ENCODE results near the gene ZEB1.

ZEB1 gene

GRCh38 chr10:31318854-31319601, at the start of gene ZEB1:
Gene ZEB1 (plus strand): TSS chr10:31319216. CDS start chr10:31319235, 19 bp downstream.
- FAIRE-seq, result no peak

GRCh38 chr10:31270954-31271353, 48.1 kb upstream of the ZEB1 start:
- no peak for FAIRE-seq

- FAIRE-seq, result no peak
Measured at GRCh38 chr10:31272841-31273240, 46.2 kb upstream of the ZEB1 start.

GRCh38 chr10:31273789-31274188, 45.2 kb upstream of the ZEB1 start:
- FAIRE-seq, result no peak

- FAIRE-seq, result no peak
Measured at GRCh38 chr10:31274310-31274709, 44.7 kb upstream of the ZEB1 start.

- no peak for FAIRE-seq
Measured at GRCh38 chr10:31278279-31278941, 40.6 kb upstream of the ZEB1 start.

- FAIRE-seq, result peak; percentile 72
Measured at GRCh38 chr10:31280972-31281371, 38.0 kb upstream of the ZEB1 start.

- no peak for FAIRE-seq
Measured at GRCh38 chr10:31288001-31288400, 31.0 kb upstream of the ZEB1 start.

GRCh38 chr10:31288962-31289361, 30.1 kb upstream of the ZEB1 start:
- no peak for FAIRE-seq

- FAIRE-seq, result no peak
Measured at GRCh38 chr10:31290386-31290785, 28.6 kb upstream of the ZEB1 start.

GRCh38 chr10:31291123-31291522, 27.9 kb upstream of the ZEB1 start:
- no peak for FAIRE-seq

GRCh38 chr10:31294558-31294957, 24.5 kb upstream of the ZEB1 start:
- no peak for FAIRE-seq

- FAIRE-seq, result no peak
Measured at GRCh38 chr10:31296754-31297153, 22.3 kb upstream of the ZEB1 start.

GRCh38 chr10:31299119-31299518, 19.9 kb upstream of the ZEB1 start:
- FAIRE-seq, result no peak

- FAIRE-seq, result no peak
Measured at GRCh38 chr10:31303212-31303611, 15.8 kb upstream of the ZEB1 start.

- no peak for FAIRE-seq
Measured at GRCh38 chr10:31304291-31304970, 14.6 kb upstream of the ZEB1 start.

- FAIRE-seq, result no peak
Measured at GRCh38 chr10:31313396-31313795, 5.6 kb upstream of the ZEB1 start.

- no peak for FAIRE-seq
Measured at GRCh38 chr10:31314256-31315150, 4.5 kb upstream of the ZEB1 start.

- FAIRE-seq, result no peak
Measured at GRCh38 chr10:31315453-31315852, 3.6 kb upstream of the ZEB1 start.

- FAIRE-seq, result no peak
Measured at GRCh38 chr10:31317171-31317570, 1.8 kb upstream of the ZEB1 start.

- no peak for FAIRE-seq
Measured at GRCh38 chr10:31317652-31318381, 1.2 kb upstream of the ZEB1 start.

GRCh38 chr10:31318382-31318853, 598 bp upstream of the ZEB1 start:
- no peak for FAIRE-seq
